Peyer's patch (tissue), 4 donors: ENCODE results near the gene ATP5PO.

Experiments used
- CTCF ChIP-seq, 6 experiments: fragments of 450-650 bp in 4 of 6; fragments of 200-600 bp in 2 of 6; sonication (generic) in 1 of 6; IDR thresholded peaks; one replicate each; pipeline ENCODE4 v1.5.1; 2017 to 2019; ENCODE audit warnings: antibody characterized with exemption in 6 of 6, mild to moderate bottlenecking in 3 of 6, moderate library complexity in 1 of 6
- POLR2A ChIP-seq, 2 donors: fragments of 450-650 bp; IDR thresholded peaks; one replicate each; pipeline ENCODE4 v1.5.1; 2017; ENCODE audit warnings: antibody characterized with exemption in 2 of 2, mild to moderate bottlenecking in 2 of 2, moderate library complexity in 2 of 2

- TF ChIP-seq CTCF (IDR thresholded peaks at IDR 0.05), result no peak
- TF ChIP-seq POLR2A (IDR thresholded peaks at IDR 0.05), result no peak
These were observed 32.7 kb upstream of the ATP5PO start for GRCh38 chr21:33948096-33948950.
